ENCODE data around the gene UBN2. TPM values are rescaled to one million over a fixed set of nuclear protein-coding genes. Genes with fewer than 3 reads are reported as not detected.

Gene UBN2
- total and polyA plus RNA-seq, 10 of the 15 experiments (the other 5 are each of a cell fraction or from before 2014, with no cell fraction given): 0.27 to 8.5 (median 2.5) TPM

DNA sequence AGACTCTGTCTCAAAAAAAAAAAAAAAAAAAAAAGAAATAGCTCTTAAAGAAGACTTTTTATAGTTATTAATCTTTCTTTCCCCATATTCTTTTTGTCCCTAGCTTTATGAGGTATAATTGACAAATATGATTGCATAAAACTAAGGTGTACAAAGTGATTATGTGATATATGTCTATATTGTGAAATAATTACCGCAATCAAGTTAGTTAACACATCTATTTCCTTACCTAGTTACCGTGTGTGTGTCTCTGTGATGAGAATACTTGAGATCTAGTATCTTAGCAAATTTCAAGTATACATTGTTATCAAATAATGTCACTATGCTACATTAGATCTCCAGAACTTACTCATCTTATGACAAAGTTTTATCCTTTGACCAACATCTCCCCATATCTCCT, 30.7 kb upstream of the UBN2 start:
- Histone ChIP-seq H3K27me3 (replicated peaks in 1 of 2; ENCODE audit: control insufficient read depth in 2 of 2, insufficient read depth in 2 of 2, low read length in 1 of 2) (no peaks in the 10 kb centered on the region), H3K9me3 (replicated peaks; ENCODE audit: control insufficient read depth, insufficient read depth, low read length) (no peaks in the 10 kb centered on the region), H3K4me3 (no peak overlapping the region), H3K4me2 (ENCODE audit: control insufficient read depth, insufficient read depth) (no peak overlapping the region), H4K20me1 (ENCODE audit: control insufficient read depth, insufficient read depth) (no peaks in the 10 kb centered on the region), H3K9ac (ENCODE audit: control insufficient read depth, insufficient read depth, low read length) (no peak overlapping the region), H3K79me2 (ENCODE audit: control insufficient read depth, insufficient read depth, low read length) (no peaks in the 10 kb centered on the region), H3K36me3 (ENCODE audit: control insufficient read depth in 2 of 2, insufficient read depth in 2 of 2, low read length in 1 of 2) (no peaks in the 10 kb centered on the region), H3K4me1 (ENCODE audit: control insufficient read depth, insufficient read depth, low read length) (no peaks in the 10 kb centered on the region), H2AFZ (ENCODE audit: control insufficient read depth, low read depth, low read length) (no peak overlapping the region), H3K27ac (ENCODE audit: control insufficient read depth, insufficient read depth) (no peak overlapping the region)
- no TSS peak for BruUV-seq (replicated peaks)
- ATAC-seq (no peak), DNase-seq (ENCODE audit: low read depth, low spot score) (no peak), FAIRE-seq (no peak)
- RAD21 ChIA-PET (ENCODE audit: unreplicated experiment): no interaction called here
- in situ Hi-C loops (cut with MboI) (no loop called here), intact Hi-C loops (cut with micrococcal nuclease; ENCODE audit: unreplicated experiment) (no loop called here)
- CTCF ChIA-PET: no interaction called here
- TF ChIP-seq RAD51 (IDR thresholded peaks at IDR 0.05) (no peak), CHD4 (IDR thresholded peaks at IDR 0.05) (no peak), ESRRA (IDR thresholded peaks at IDR 0.05; ENCODE audit: low read length) (no peak), SIN3A (IDR thresholded peaks at IDR 0.05; ENCODE audit: low read depth, low read length) (no peak), PBX3 (IDR thresholded peaks at IDR 0.05; ENCODE audit: insufficient replicate concordance, low read depth, low read length) (no peak), KDM1A (IDR thresholded peaks at IDR 0.05; ENCODE audit: borderline replicate concordance) (no peak), IRF4 (IDR thresholded peaks at IDR 0.05; ENCODE audit: low read depth, low read length) (no peak), MXI1 (IDR thresholded peaks at IDR 0.05; ENCODE audit: low read depth, low read length) (no peak)
- WGBS (ENCODE audit: insufficient coverage, insufficient replicate concordance, low lambda C conversion rate, missing lambda C conversion rate): 66% methylated on average over 2 of the region's 2 CpGs
- POLR2A ChIA-PET: no interaction called here
- SMC1A ChIA-PET (ENCODE audit: uncharacterized antibody, unreplicated experiment): no interaction called here

DNA sequence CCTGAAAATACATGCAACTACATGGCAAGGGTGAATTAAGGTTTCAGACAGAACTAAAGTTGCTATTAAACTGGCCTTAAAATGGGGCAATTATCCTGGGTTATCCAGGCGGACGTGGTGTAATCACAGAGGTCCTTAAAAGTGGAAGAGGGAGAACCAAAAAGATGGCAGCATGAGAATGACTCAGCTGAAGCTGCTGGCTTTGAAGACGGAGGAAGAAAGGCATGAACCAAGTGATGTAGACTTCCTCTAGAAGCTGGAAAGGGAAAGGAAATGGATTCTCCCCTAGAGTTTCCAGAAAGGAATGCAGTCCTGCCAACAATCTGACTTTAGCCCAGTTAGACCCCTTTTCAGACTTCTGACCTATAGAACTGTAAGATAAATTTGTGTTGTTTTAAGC, 27.0 kb upstream of the UBN2 start:
- no peaks in the 10 kb centered on the region for H3K36me3 ChIP-seq (ENCODE audit: control insufficient read depth in 2 of 2, insufficient read depth in 2 of 2, low read length in 1 of 2)
- ChIA-PET CTCF (no interaction called here), SMC1A (ENCODE audit: uncharacterized antibody, unreplicated experiment) (no interaction called here), POLR2A (no interaction called here), RAD21 (ENCODE audit: unreplicated experiment) (no interaction called here)
- intact Hi-C loops (cut with micrococcal nuclease; ENCODE audit: unreplicated experiment) (no loop called here), in situ Hi-C loops (cut with MboI) (no loop called here)
- no peak for FAIRE-seq
- DNase-seq (ENCODE audit: low read depth, low spot score): no peak
- H3K9me3 ChIP-seq (replicated peaks; ENCODE audit: control insufficient read depth, insufficient read depth, low read length): no peaks in the 10 kb centered on the region
- no peak overlapping the region for H3K4me3 ChIP-seq
- H3K27ac ChIP-seq (ENCODE audit: control insufficient read depth, insufficient read depth): no peak overlapping the region
- no peaks in the 10 kb centered on the region for H3K79me2 ChIP-seq (ENCODE audit: control insufficient read depth, insufficient read depth, low read length)
- no peak for ATAC-seq
- no peak overlapping the region for H3K9ac ChIP-seq (ENCODE audit: control insufficient read depth, insufficient read depth, low read length)
- no peaks in the 10 kb centered on the region for H4K20me1 ChIP-seq (ENCODE audit: control insufficient read depth, insufficient read depth)
- WGBS (ENCODE audit: insufficient coverage, insufficient replicate concordance, low lambda C conversion rate, missing lambda C conversion rate): 58% methylated on average over 3 of the region's 3 CpGs
- no peaks in the 10 kb centered on the region for H3K4me1 ChIP-seq (ENCODE audit: control insufficient read depth, insufficient read depth, low read length)
- H2AFZ ChIP-seq (ENCODE audit: control insufficient read depth, low read depth, low read length): no peak overlapping the region
- H3K27me3 ChIP-seq (replicated peaks in 1 of 2; ENCODE audit: control insufficient read depth in 2 of 2, insufficient read depth in 2 of 2, low read length in 1 of 2): no peaks in the 10 kb centered on the region
- H3K4me2 ChIP-seq (ENCODE audit: control insufficient read depth, insufficient read depth): no peak overlapping the region
- BruUV-seq (replicated peaks): no TSS peak
- TF ChIP-seq ETV6 (conservative IDR thresholded peaks at IDR 0.05 in 1 of 2, IDR thresholded peaks at IDR 0.05 in 1 of 2; ENCODE audit: borderline replicate concordance in 1 of 2, low read depth in 1 of 2): no peak
- TF ChIP-seq, protein P1, sequence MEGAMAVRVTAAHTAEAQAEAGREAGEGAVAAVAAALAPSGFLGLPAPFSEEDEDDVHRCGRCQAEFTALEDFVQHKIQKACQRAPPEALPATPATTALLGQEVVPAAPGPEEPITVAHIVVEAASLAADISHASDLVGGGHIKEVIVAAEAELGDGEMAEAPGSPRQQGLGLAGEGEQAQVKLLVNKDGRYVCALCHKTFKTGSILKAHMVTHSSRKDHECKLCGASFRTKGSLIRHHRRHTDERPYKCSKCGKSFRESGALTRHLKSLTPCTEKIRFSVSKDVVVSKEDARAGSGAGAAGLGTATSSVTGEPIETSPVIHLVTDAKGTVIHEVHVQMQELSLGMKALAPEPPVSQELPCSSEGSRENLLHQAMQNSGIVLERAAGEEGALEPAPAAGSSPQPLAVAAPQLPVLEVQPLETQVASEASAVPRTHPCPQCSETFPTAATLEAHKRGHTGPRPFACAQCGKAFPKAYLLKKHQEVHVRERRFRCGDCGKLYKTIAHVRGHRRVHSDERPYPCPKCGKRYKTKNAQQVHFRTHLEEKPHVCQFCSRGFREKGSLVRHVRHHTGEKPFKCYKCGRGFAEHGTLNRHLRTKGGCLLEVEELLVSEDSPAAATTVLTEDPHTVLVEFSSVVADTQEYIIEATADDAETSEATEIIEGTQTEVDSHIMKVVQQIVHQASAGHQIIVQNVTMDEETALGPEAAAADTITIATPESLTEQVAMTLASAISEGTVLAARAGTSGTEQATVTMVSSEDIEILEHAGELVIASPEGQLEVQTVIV (IDR thresholded peaks at IDR 0.05; ENCODE audit: borderline replicate concordance, partially characterized antibody): no peak
- TF ChIP-seq, protein P2, sequence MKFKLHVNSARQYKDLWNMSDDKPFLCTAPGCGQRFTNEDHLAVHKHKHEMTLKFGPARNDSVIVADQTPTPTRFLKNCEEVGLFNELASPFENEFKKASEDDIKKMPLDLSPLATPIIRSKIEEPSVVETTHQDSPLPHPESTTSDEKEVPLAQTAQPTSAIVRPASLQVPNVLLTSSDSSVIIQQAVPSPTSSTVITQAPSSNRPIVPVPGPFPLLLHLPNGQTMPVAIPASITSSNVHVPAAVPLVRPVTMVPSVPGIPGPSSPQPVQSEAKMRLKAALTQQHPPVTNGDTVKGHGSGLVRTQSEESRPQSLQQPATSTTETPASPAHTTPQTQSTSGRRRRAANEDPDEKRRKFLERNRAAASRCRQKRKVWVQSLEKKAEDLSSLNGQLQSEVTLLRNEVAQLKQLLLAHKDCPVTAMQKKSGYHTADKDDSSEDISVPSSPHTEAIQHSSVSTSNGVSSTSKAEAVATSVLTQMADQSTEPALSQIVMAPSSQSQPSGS (IDR thresholded peaks at IDR 0.05; ENCODE audit: low read length): no peak
- TF ChIP-seq, protein P3, sequence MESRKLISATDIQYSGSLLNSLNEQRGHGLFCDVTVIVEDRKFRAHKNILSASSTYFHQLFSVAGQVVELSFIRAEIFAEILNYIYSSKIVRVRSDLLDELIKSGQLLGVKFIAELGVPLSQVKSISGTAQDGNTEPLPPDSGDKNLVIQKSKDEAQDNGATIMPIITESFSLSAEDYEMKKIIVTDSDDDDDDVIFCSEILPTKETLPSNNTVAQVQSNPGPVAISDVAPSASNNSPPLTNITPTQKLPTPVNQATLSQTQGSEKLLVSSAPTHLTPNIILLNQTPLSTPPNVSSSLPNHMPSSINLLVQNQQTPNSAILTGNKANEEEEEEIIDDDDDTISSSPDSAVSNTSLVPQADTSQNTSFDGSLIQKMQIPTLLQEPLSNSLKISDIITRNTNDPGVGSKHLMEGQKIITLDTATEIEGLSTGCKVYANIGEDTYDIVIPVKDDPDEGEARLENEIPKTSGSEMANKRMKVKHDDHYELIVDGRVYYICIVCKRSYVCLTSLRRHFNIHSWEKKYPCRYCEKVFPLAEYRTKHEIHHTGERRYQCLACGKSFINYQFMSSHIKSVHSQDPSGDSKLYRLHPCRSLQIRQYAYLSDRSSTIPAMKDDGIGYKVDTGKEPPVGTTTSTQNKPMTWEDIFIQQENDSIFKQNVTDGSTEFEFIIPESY (IDR thresholded peaks at IDR 0.05): no peak
